Neural cell (in vitro differentiated cells): ENCODE results near the gene FRA10AC1. TPM values are rescaled to one million over a fixed set of nuclear protein-coding genes. Genes with fewer than 3 reads are reported as not detected.

Experiments used
- H2AFZ ChIP-seq: fragments of 200-600, 300-800 bp; sonication (generic), shearing (Covaris generic); 2 replicates; pipeline ENCODE4 v1.6.0; 2014; ENCODE audit warnings: low read depth, mild to moderate bottlenecking, antibody characterized with exemption, low read length, moderate library complexity
- H3F3A ChIP-seq: fragments of 200-600 bp; shearing (Covaris generic); 2 replicates; pipeline ENCODE4 v1.6.1; 2016; ENCODE audit warnings: mild to moderate bottlenecking, moderate library complexity, mixed read lengths, antibody characterized with exemption, low read length; ENCODE audit not compliant: insufficient read depth, poor library complexity, severe bottlenecking
- H3K27ac ChIP-seq: fragments of 200-600, 300-800 bp; sonication (generic), shearing (Covaris generic); 2 replicates; pipeline ENCODE4 v1.5.1; 2014; ENCODE audit warnings: mild to moderate bottlenecking, low read length, moderate library complexity
- H3K27me3 ChIP-seq: fragments of 300-800, 200-600 bp; sonication (generic), shearing (Covaris generic); 2 replicates; pipeline ENCODE4 v1.6.0; 2014; ENCODE audit warnings: mild to moderate bottlenecking, low read depth, low read length, moderate library complexity; ENCODE audit not compliant: insufficient read depth
- H3K36me3 ChIP-seq: fragments of 300-800, 200-600 bp; sonication (generic), shearing (Covaris generic); 2 replicates; pipeline ENCODE4 v1.5.1; 2014; ENCODE audit warnings: mild to moderate bottlenecking, antibody characterized with exemption, low read length, moderate library complexity; ENCODE audit not compliant: insufficient read depth
- H3K4me2 ChIP-seq: fragments of 300-800, 200-600 bp; sonication (generic), shearing (Covaris generic); 2 replicates; pipeline ENCODE4 v1.6.0; 2014; ENCODE audit warnings: mild to moderate bottlenecking, low read length
- H3K4me3 ChIP-seq: fragments of 300-800, 200-600 bp; sonication (generic), shearing (Covaris generic); 2 replicates; pipeline ENCODE4 v1.5.1; 2014; ENCODE audit warnings: mild to moderate bottlenecking, low read length, moderate library complexity
- H3K79me2 ChIP-seq: fragments of 200-600 bp; shearing (Covaris generic); replicated peaks from 2 replicates; pipeline ENCODE4 v1.6.0; 2014; ENCODE audit warnings: mild to moderate bottlenecking, low read length, moderate library complexity; ENCODE audit not compliant: insufficient read depth
- H3K9ac ChIP-seq: fragments of 300-800, 200-600 bp; sonication (generic), shearing (Covaris generic); 2 replicates; pipeline ENCODE4 v1.6.1; 2016; ENCODE audit warnings: mild to moderate bottlenecking, low read length, mixed read lengths
- H3K9me2 ChIP-seq: fragments of 200-600 bp; shearing (Covaris generic); 2 replicates; pipeline ENCODE4 v1.6.1; 2016; ENCODE audit warnings: mild to moderate bottlenecking, low read length, mixed read lengths; ENCODE audit not compliant: insufficient read depth
- H3K9me3 ChIP-seq: fragments of 200-600, 300-800 bp; sonication (generic), shearing (Covaris generic); 2 replicates; pipeline ENCODE4 v1.6.1; 2016; ENCODE audit warnings: mild to moderate bottlenecking, mixed run types, low read length, moderate library complexity, mixed read lengths
- H4K20me1 ChIP-seq: fragments of 200-600 bp; shearing (Covaris generic); 2 replicates; pipeline ENCODE4 v1.6.1; 2016; ENCODE audit warnings: mild to moderate bottlenecking, mixed run types; ENCODE audit not compliant: insufficient read depth
- CTCF ChIP-seq: fragments of 450-650 bp; IDR thresholded peaks from 2 replicates; pipeline ENCODE4 v1.5.1; 2014; ENCODE audit warnings: antibody characterized with exemption, mild to moderate bottlenecking, moderate library complexity; ENCODE audit not compliant: poor library complexity, severe bottlenecking
- EP300 ChIP-seq: fragments of 450-650 bp; conservative IDR thresholded peaks from 2 replicates; pipeline ENCODE4 v1.6.1; 2014; ENCODE audit warnings: antibody characterized with exemption, mild to moderate bottlenecking, moderate library complexity; ENCODE audit not compliant: poor library complexity, severe bottlenecking
- EZH2 ChIP-seq: fragments of 200-600, 300-800 bp; shearing (Covaris generic), sonication (generic); IDR thresholded peaks from 2 replicates; pipeline ENCODE4 v1.6.1; 2014; ENCODE audit warnings: antibody characterized with exemption, low read length, borderline replicate concordance, mild to moderate bottlenecking; ENCODE audit not compliant: insufficient read depth, poor library complexity, severe bottlenecking
- MXI1 ChIP-seq: fragments of 450-650 bp; conservative IDR thresholded peaks from 2 replicates; pipeline ENCODE4 v1.6.1; 2014; ENCODE audit warnings: antibody characterized with exemption, mild to moderate bottlenecking; ENCODE audit not compliant: poor library complexity, severe bottlenecking
- POLR2AphosphoS5 ChIP-seq: IDR thresholded peaks from 2 replicates; pipeline ENCODE4 v1.6.1; 2012
- RAD21 ChIP-seq: fragments of 450-650 bp; conservative IDR thresholded peaks from 2 replicates; pipeline ENCODE4 v1.6.1; 2014; ENCODE audit warnings: antibody characterized with exemption, mild to moderate bottlenecking, moderate library complexity
- REST ChIP-seq: IDR thresholded peaks from 2 replicates; pipeline ENCODE4 v1.6.1; 2012; ENCODE audit warnings: borderline replicate concordance
- SMC3 ChIP-seq: fragments of 450-650 bp; conservative IDR thresholded peaks from 2 replicates; pipeline ENCODE4 v1.6.1; 2014; ENCODE audit warnings: antibody characterized with exemption, mild to moderate bottlenecking, moderate library complexity; ENCODE audit not compliant: poor library complexity
- TAF1 ChIP-seq: IDR thresholded peaks from 2 replicates; pipeline ENCODE4 v1.6.1; 2012; ENCODE audit warnings: low read depth
- polyA plus RNA-seq: library from polyadenylated mRNA; depleted of rRNA; stranded (reverse); fragments of >200 nt; gene quantifications from 2 replicates; pipeline ENCODE4 v1.2.3, GENCODE V29; 2014

The FRA10AC1 gene
- polyA plus RNA-seq, 1 donor from 2014 or later = 22.8 TPM

GRCh38 chr10:93704451-93704850, 2.1 kb upstream of the FRA10AC1 start:
- no peaks in the 10 kb centered on the region for H3K79me2 ChIP-seq
- H2AFZ ChIP-seq = no peak overlapping the region
- no peaks in the 10 kb centered on the region for H3F3A ChIP-seq
- H3K4me3 ChIP-seq = no peak overlapping the region
- no peaks in the 10 kb centered on the region for H3K36me3 ChIP-seq
- H3K9ac ChIP-seq = no peak overlapping the region
- no peak overlapping the region for H3K4me2 ChIP-seq
- H3K27ac ChIP-seq = no peak overlapping the region
- H3K9me2 ChIP-seq = no peaks in the 10 kb centered on the region
- H3K27me3 ChIP-seq = no peaks in the 10 kb centered on the region
- H3K9me3 ChIP-seq = no peaks in the 10 kb centered on the region
- H4K20me1 ChIP-seq = no peaks in the 10 kb centered on the region
- TF ChIP-seq EZH2 (no peak), SMC3 (no peak), TAF1 (no peak), CTCF (no peak)

GRCh38 chr10:93703841-93704240, 1.4 kb upstream of the FRA10AC1 start:
- H3F3A ChIP-seq = no peaks in the 10 kb centered on the region
- no peaks in the 10 kb centered on the region for H3K9me2 ChIP-seq
- no peak overlapping the region for H3K4me3 ChIP-seq
- no peak overlapping the region for H3K9ac ChIP-seq
- no peaks in the 10 kb centered on the region for H3K9me3 ChIP-seq
- H2AFZ ChIP-seq = no peak overlapping the region
- H3K27ac ChIP-seq = peak overlapping the region; percentile 22
- H3K27me3 ChIP-seq = no peaks in the 10 kb centered on the region
- H4K20me1 ChIP-seq = no peaks in the 10 kb centered on the region
- no peak overlapping the region for H3K4me2 ChIP-seq
- no peaks in the 10 kb centered on the region for H3K79me2 ChIP-seq
- no peaks in the 10 kb centered on the region for H3K36me3 ChIP-seq
- TF ChIP-seq TAF1 = no peak
- no peak for TF ChIP-seq CTCF
- no peak for TF ChIP-seq POLR2AphosphoS5
- TF ChIP-seq REST = no peak
- no peak for TF ChIP-seq MXI1
- TF ChIP-seq SMC3 = no peak
- TF ChIP-seq RAD21 = no peak
- no peak for TF ChIP-seq EZH2
- TF ChIP-seq EP300 = no peak
